HG03558 (cell line): ENCODE data around the gene PC.

ENCODE experiments used
- ATAC-seq: cut with Tn5 transposase; IDR thresholded peaks from one replicate; pipeline ENCODE4 v1.9.1; 2021; ENCODE audit warnings: moderate number of reproducible peaks; ENCODE audit not compliant: unreplicated experiment; ENCODE audit errors: extremely low read depth

Gene PC

GRCh38 chr11:66870131-66870530 lies 88.1 kb downstream of the PC start:
- ATAC-seq, result no peak

DNA sequence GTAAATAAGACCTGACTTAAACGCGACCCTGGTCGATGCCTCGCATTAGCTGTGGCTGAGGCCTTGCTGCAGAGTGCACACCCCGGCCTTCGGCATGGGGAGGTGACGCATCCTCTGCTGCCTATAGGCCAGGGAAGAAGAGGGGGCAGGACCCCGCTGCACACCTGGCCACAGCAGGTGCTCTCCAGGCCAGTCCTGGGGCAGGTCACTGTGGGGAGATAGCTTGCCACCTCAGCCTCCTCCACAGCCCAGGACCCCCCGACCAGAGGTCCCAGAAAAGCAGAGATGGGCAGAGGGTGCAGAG lies 88.7 kb downstream of the PC start:
- ATAC-seq, result no peak

- ATAC-seq, result no peak
Observed at GRCh38 chr11:66868726-66869566, 89.2 kb downstream of the PC start.

GRCh38 chr11:66868082-66868725 lies 90.0 kb downstream of the PC start:
- no peak for ATAC-seq

DNA sequence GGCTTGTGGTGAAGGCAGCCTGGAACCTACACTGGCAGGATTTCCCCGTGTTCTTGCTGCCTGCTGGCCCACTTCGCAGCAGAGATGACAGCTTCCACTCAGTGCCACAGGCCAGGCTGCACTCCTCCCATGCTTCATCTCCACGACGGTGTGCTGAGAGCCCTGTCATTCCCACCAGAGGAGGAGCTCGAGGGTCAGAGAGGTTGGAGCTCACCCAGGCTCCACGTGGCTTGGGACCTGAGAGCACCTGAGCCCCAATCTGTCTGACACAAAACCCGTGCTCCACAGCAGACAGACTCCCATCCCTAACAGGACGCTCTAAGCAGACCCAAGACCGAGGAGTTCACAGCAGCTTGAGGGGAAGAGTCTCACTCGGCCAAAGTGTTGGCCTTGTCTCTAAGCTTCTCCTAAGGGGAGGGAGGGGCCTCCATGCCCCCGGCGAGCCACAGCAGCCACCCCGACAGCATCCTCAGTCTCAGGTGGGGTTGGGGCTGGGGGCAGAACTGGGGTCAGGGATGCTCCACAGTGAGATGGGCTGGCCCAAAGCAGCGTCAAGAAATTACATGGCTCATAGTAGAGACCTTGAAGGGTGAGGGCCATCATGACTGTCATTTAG lies 90.7 kb downstream of the PC start:
- no peak for ATAC-seq

DNA sequence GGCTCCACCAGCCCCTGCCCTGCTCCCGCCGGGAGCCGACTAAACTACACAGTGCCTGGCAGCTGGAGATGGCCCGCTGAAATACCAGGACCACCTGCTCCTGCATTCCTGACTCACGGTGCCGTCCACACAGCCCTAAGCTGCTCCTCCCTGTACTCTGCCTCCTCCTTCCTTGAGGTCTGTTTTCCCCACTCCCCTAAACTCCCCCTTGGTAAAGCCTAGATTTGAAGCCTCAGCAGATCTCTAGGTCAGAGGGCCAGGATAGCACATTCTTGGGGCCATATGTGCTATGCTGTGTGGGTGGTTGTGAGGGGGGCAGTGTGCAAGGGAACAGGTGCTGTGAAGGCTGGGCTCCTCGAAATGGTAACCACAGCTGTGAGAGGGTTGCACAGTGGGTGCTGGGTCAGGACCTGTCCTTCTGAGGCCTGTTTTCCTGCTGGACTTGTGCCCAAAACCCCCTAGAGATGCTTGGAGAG lies 91.6 kb downstream of the PC start:
- no peak for ATAC-seq

DNA sequence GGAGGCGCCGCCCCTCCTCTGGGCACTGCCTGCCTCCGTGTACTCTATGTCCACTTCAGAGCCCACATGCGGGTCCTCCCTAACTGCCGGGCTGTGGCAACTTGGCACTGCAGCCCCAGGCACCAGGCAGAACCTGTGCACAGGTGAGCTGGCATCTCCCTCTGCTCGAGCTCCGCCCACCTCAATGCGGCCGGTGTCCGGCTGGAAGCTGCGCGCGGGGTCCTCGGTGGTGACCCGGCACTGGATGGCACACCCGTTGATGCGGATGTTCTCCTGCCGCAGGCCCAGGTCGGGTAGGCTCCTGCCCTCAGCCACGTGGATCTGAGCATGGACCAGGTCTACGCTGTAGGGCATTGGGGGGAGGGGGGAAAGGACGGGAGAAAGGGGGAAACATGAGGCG lies 92.2 kb downstream of the PC start:
- no peak for ATAC-seq

DNA sequence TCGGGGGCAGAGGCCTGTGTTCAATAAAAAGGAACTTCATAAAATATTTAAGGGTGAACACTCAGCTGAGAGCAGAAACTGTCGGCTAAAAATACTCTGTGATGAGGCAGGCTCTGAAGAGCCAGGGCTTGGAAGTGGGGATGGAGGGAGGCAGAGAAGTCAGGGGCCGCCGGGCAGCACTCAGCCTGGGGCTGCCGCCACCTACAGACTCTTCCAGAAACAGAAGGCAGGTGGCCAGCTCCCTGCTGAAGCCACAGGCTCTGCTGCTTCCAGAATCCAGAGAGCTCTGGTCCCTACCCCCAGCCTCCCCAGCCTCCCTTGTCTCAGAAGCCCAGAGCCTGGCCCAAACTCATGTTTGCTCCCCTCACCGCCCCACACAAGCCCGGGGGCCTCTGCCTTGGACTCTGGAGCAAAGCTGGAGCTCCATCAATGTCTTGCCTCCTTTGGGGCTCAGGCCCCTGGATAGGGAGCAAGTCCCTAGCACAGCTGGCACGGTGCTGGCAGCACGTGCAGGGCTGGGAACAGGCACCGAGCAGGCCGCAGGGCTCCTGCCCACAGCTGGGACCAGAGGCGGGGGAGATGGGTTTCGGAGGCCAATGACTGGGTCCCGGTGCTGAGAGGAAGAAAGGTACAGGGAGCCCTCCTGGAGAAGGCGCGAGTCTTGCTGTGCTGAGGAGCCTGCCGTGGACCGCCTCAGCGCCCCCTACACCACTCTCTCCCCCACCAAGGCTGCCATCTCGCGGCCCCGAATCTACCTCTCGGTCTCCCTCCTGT lies 93.1 kb downstream of the PC start:
- no peak for ATAC-seq

DNA sequence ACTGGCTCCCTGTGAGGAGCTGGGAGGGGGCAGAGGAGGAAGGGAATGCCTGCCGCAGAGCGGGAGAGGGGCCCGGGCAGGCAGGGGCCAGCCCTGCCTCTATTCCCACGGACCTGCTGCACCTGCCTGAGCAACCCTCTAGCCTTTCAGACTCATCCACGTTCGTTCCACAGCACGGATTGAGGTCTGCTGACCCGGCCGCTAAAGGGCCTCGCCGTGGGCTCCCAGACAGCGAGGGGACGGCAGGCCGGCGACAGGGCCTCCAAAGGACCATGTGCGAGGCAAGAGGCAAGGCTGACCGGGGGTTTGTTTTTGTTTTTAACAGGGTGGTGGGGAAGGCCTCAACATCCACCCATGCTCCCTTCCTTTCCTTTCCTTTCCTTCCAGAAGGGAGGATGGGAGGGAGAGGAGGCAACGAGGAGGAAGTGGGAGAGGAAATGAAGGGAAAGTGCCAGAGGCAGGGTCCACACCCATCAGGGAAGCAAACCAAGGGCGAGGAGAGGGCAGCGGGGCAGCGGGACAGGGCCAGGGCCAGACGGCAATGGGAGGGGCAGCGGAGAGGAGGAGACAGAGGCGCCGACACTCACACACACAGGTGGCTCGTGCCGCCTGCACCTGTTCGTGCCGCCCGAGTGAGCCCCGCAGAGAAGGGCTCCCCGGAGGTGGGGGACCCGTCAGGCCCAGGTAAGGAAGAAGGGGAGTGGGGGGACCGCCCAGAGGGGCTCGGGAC lies 93.8 kb downstream of the PC start:
- ATAC-seq, result no peak

DNA sequence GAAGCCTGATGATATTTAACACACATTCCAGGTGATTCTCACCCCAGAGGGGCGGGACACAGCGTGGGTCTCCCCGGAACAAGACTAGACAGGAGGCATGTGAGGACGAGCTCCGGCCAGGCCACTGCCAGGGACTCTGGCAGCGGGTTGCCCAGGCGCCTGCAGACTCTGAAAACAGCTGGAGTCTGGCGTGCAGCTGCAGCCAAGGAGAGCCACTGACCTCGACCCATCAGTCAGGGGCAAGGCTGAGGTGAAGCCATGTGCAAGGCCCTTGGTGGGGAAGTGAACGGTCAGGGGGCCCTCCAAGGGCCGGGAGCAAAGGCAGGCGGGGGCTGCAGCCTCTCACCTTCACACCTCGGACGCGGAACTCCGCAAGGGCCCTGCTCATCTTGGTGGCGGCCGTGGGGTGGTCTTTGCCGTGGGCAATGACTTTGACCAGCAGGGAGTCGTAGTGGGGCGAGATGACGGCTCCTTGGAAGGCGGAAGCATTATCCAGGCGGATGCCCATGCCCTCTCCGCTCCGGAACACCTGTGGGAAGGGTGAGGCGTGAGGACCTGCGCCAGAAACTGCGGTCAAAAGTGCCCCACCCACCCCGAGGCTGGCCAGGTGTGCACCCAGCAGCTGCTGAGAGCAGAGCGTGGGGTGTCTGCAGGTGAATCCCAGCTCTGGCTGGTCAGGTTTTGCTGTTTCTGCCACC lies 94.6 kb downstream of the PC start:
- ATAC-seq, result no peak

DNA sequence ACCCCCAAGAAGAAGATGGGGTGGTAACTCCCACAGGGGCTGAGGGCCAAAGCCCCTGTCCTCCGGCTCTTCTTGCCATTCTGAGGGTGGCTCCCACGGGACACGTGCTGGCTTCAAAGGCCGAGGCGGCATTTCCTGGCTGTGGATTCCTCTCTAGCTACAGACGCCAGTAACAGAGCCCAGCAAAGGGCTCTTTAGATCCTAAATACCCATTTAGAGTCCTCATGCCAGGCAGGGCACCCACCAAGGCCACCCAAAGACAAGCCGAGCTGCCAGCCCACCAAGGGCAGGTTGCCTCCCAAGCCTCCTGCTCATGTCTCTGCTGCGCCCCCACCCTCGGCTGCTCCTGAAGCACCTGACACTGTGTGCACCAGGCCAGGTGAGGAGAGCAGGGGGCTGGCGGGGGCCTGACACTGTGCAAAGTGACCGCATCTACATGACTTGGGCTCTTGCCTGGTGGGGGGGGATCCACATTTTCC lies 95.6 kb downstream of the PC start:
- no peak for ATAC-seq

DNA sequence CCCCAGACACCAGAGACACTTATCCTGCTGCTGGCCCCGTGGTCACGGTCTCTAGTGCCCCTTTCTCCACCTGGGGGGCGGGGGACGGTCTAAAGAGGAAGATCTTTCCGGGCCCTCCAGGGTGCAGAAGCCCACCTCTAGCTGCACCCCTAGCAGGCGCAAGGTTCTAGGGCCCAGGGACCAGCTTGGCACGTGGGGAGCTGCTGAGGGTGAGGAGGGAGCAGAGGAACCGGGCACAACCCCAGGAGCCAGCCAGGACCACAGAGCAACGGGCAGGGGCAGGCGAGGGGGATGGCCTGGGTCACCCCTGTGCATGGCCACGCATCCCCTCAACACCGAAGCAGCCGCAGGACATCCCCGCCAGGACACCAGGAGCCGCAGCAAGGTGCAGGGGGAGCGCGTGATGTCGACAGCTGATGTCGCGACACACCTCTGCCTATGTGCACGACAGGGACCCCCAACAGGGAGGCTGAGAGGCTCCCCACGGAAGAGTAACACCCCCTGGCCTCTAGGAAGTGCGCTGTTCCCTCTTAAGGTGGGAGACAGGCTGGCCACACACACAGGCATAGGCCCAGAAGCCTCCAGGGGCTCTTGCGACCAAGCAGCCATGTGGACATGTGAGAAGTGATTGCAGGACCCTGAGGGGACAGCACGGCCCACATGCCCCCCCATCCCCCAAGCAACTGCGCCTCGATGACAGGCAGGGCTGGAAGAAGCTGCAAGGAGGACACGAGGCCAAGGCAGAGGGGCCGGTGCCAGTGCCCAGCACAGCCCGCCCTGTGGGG lies 96.2 kb downstream of the PC start:
- ATAC-seq, result no peak

DNA sequence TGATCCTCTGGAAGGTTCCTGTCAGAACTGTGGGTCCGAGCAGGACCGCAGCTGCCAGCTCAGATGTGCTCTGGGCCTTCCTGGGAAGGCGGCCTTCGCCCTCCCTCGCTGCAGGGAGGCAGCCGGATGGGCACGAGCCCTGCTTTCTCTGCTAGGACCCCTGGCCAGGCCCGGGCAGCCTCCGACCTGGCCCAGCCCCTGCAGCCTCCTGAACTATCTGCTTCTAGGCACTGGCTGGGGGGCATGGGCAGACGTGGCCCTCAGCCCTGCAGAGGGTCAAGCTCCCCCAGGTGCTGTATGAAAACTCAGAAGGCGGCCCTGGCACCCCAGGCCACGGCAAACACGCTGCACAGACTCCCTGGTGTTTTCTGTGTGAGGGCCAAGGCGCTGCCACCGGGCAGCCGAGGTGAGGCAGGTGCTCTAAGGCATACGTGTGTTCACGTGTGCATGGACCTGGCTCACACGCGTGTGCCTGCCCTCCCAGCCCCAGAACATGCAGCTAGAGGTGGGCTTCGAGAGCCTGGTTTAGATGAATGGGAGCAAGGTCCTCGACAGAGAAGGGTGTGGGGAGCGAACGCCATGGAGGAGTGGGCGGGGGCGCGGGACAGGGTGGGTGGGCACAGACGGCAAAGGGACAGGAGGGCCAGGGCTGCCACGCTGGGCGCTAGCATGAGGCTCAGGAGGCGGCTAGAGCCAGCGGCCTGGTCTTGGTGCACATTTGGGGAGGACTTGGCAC lies 97.0 kb downstream of the PC start:
- no peak for ATAC-seq

DNA sequence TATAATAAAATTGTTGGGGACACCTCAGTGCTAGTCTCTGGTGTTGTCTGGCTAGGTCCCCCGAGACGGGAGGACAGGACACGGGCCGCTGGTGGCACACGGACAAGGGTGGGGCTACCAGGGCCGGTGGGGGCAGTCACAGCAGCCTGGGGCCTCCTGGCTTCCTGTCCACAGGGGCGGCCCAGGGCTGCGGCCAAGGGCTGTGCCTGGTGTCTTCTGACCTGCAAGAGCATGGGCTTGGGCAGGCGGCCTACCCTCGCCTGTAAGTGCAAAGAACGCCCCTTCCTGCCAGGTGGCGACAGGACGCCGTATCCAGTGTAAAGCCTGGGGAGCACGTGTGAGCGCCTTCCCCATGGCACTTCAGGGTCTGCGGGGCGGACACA lies 97.7 kb downstream of the PC start:
- ATAC-seq, result no peak

DNA sequence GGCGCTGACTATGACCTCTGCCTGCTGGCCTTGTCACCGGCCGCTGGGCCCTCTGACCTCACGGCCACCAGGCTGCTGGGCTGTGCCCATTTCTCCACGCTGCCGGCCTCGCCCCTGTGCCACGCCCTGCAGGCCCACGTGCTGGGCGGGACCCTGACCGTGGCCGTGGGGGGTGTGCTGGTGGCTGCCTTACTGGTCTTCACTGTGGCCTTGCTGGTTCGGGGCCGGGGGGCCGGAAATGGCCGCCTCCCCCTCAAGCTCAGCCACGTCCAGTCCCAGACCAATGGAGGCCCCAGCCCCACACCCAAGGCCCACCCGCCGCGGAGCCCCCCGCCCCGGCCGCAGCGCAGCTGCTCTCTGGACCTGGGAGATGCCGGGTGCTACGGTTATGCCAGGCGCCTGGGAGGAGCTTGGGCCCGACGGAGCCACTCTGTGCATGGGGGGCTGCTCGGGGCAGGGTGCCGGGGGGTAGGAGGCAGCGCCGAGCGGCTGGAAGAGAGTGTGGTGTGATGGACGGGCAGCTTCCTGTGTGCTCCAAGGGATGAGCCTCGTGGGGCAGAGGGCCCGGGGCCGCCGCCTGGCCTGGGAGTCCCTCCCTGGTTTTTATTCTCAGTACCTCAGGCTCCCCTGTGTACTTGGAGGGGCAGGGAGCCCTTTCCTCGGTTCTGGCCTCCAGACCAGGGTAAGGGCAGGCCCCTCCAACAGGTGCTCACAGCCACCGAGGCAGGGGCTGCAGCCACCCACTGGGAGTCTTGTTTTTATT lies 98.3 kb downstream of the PC start:
- ATAC-seq, result no peak

GRCh38 chr11:66858939-66859685 lies 99.1 kb downstream of the PC start:
- no peak for ATAC-seq
